CD14-positive monocyte (primary cell): ENCODE measurements around the gene RAB10. TPM values are rescaled to one million over a fixed set of nuclear protein-coding genes. Genes with fewer than 3 reads are reported as not detected.

ENCODE experiments used
- DNase-seq, 3 donors: peaks; one replicate each; pipeline ENCODE4 v3.0.0-alpha.2; 2011 to 2022
- H2AFZ ChIP-seq: 2 replicates; pipeline ENCODE4 v1.6.0; 2012; ENCODE audit warnings: mild to moderate bottlenecking, low read depth, low read length, inconsistent platforms; ENCODE audit not compliant: insufficient read depth, poor library complexity, severe bottlenecking
- H3K27ac ChIP-seq, 2 donors: 1 replicate in 1 of 2; 2 replicates in 1 of 2; pipeline ENCODE4 v1.5.1; 2012 to 2013; ENCODE audit warnings: low read length in 2 of 2, control low read depth in 1 of 2, inconsistent platforms in 1 of 2, low read depth in 1 of 2, mild to moderate bottlenecking in 1 of 2
- H3K27me3 ChIP-seq, 2 donors: one replicate each; pipeline versions ENCODE4 v1.6.0 to v1.6.1; 2011 to 2013; ENCODE audit warnings: low read length in 2 of 2; ENCODE audit not compliant: control insufficient read depth in 2 of 2, insufficient read depth in 2 of 2
- H3K36me3 ChIP-seq, 2 donors: replicated peaks in 1 of 2; 1 replicate in 1 of 2; 2 replicates in 1 of 2; pipeline versions ENCODE4 v1.5.1 to v1.6.1; 2012 to 2013; ENCODE audit warnings: low read length in 2 of 2, control low read depth in 1 of 2, inconsistent platforms in 1 of 2, mild to moderate bottlenecking in 1 of 2; ENCODE audit not compliant: insufficient read depth in 2 of 2, control insufficient read depth in 1 of 2
- H3K4me1 ChIP-seq, 2 donors: 1 replicate in 1 of 2; 2 replicates in 1 of 2; pipeline versions ENCODE4 v1.5.1 to v1.6.1; 2012 to 2013; ENCODE audit warnings: low read length in 2 of 2, control low read depth in 1 of 2, inconsistent platforms in 1 of 2, mild to moderate bottlenecking in 1 of 2, moderate library complexity in 1 of 2; ENCODE audit not compliant: insufficient read depth in 2 of 2, control insufficient read depth in 1 of 2
- H3K4me2 ChIP-seq: replicated peaks from 2 replicates; pipeline ENCODE3; 2012; ENCODE audit warnings: low read length, moderate library complexity, mild to moderate bottlenecking; ENCODE audit not compliant: poor library complexity, severe bottlenecking; ENCODE audit errors: extremely low read depth
- H3K4me3 ChIP-seq, 3 experiments: fragments of 200-600 bp in 1 of 3; sonication (generic) in 1 of 3; replicated peaks in 1 of 3; 1 replicate in 2 of 3; 2 replicates in 1 of 3; pipeline ENCODE4 v1.5.1; 2011 to 2013; ENCODE audit warnings: low read length in 3 of 3, mild to moderate bottlenecking in 3 of 3, control low read depth in 2 of 3, low read depth in 2 of 3, inconsistent platforms in 1 of 3, moderate library complexity in 1 of 3
- H3K79me2 ChIP-seq: 2 replicates; pipeline ENCODE4 v1.6.0; 2012; ENCODE audit warnings: mild to moderate bottlenecking, control low read depth, inconsistent platforms, low read length, moderate library complexity; ENCODE audit not compliant: insufficient read depth
- H3K9ac ChIP-seq: 2 replicates; pipeline ENCODE4 v1.6.0; 2017; ENCODE audit warnings: low read length, mild to moderate bottlenecking; ENCODE audit not compliant: insufficient read depth, poor library complexity, severe bottlenecking
- H3K9me3 ChIP-seq, 2 donors: replicated peaks in 1 of 2; 1 replicate in 1 of 2; 2 replicates in 1 of 2; pipeline versions ENCODE4 v1.5.1 to v1.6.1; 2012 to 2013; ENCODE audit warnings: low read length in 2 of 2, control low read depth in 1 of 2; ENCODE audit not compliant: control insufficient read depth in 1 of 2, insufficient read depth in 1 of 2
- H4K20me1 ChIP-seq: 2 replicates; pipeline ENCODE4 v1.6.0; 2012; ENCODE audit warnings: mild to moderate bottlenecking, low read length, control low read depth, moderate library complexity; ENCODE audit not compliant: insufficient read depth
- H3K27ac Mint-ChIP-seq, 7 donors: one replicate each; pipeline ENCODE4 v1.8.0; 2020; ENCODE audit warnings: mild to moderate bottlenecking in 7 of 7, mixed read lengths in 7 of 7, moderate library complexity in 6 of 7, inconsistent platforms in 2 of 7
- H3K27me3 Mint-ChIP-seq, 3 donors: one replicate each; pipeline ENCODE4 v1.8.0; 2021 to 2022; ENCODE audit warnings: low read depth in 3 of 3, mild to moderate bottlenecking in 3 of 3, mixed read lengths in 3 of 3, moderate library complexity in 3 of 3, inconsistent platforms in 1 of 3
- H3K36me3 Mint-ChIP-seq, 2 donors: one replicate each; pipeline ENCODE4 v1.8.0; 2020; ENCODE audit warnings: mixed read lengths in 2 of 2, inconsistent platforms in 1 of 2, mild to moderate bottlenecking in 1 of 2
- H3K4me1 Mint-ChIP-seq: one replicate; pipeline ENCODE4 v1.8.0; 2020; ENCODE audit warnings: mild to moderate bottlenecking, mixed read lengths
- H3K4me3 Mint-ChIP-seq, 2 donors: one replicate each; pipeline ENCODE4 v1.8.0; 2020; ENCODE audit warnings: mild to moderate bottlenecking in 2 of 2, mixed read lengths in 2 of 2, moderate library complexity in 1 of 2
- H3K9me3 Mint-ChIP-seq, 7 donors: one replicate each; pipeline ENCODE4 v1.8.0; 2020 to 2022; ENCODE audit warnings: mixed read lengths in 7 of 7, mild to moderate bottlenecking in 6 of 7, moderate library complexity in 6 of 7, inconsistent platforms in 2 of 7
- WGBS: methylation state at CpG from one replicate; pipeline ENCODE4 v1.1.5; 2013; ENCODE audit warnings: missing lambda C conversion rate; ENCODE audit not compliant: insufficient coverage; 5-methylcytosine and 5-hydroxymethylcytosine counted together
- intact Hi-C, 2 donors: fragments of 100-400 bp; cut with micrococcal nuclease; formaldehyde crosslinking; loops; one replicate each; pipeline versions ENCODE4 v1.15.0 to v1.15.1; 2023
- polyA plus RNA-seq, 3 donors: library from polyadenylated mRNA; depleted of rRNA in 1 of 3; unstranded in 2 of 3; stranded (reverse) in 1 of 3; fragments of 300-500 nt in 2 of 3; fragments of >200 nt in 1 of 3; fragmentation: Illumina TruSeq in 2 of 3; gene quantifications; 1 replicate in 2 of 3; 2 replicates in 1 of 3; pipeline ENCODE4 v1.2.3, GENCODE V29; 2012 to 2021
- TF ChIP-seq, protein P1 (sequence below): fragments of 200-600 bp; IDR thresholded peaks from one replicate; pipeline ENCODE4 v1.8.0; 2022; ENCODE audit warnings: antibody characterized with exemption, mild to moderate bottlenecking

The RAB10 gene
- polyA plus RNA-seq, 3 donors: 38.6 to 258 (median 202) TPM

DNA sequence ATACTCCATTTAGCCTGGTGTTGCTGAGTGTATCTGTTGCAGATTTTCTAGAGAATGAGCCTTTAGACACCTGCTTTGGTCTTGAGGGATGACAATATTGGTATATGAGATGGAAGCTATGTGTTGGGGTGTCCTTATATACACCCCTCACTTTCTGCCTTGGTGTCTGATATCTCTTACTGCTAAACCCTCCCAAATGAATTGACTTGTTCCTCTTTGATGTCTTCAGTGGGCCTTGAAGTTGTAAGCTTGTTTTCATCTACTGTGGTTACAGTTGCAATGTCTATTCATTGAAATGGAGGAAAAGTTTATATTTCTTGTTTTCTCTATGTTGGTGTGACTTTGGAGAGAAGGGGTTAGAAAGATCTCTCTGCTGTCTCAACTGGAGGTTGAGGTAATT lies 18.9 kb downstream of the RAB10 start:
- no peak overlapping the region for H2AFZ ChIP-seq
- TF ChIP-seq, protein P1, sequence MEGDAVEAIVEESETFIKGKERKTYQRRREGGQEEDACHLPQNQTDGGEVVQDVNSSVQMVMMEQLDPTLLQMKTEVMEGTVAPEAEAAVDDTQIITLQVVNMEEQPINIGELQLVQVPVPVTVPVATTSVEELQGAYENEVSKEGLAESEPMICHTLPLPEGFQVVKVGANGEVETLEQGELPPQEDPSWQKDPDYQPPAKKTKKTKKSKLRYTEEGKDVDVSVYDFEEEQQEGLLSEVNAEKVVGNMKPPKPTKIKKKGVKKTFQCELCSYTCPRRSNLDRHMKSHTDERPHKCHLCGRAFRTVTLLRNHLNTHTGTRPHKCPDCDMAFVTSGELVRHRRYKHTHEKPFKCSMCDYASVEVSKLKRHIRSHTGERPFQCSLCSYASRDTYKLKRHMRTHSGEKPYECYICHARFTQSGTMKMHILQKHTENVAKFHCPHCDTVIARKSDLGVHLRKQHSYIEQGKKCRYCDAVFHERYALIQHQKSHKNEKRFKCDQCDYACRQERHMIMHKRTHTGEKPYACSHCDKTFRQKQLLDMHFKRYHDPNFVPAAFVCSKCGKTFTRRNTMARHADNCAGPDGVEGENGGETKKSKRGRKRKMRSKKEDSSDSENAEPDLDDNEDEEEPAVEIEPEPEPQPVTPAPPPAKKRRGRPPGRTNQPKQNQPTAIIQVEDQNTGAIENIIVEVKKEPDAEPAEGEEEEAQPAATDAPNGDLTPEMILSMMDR: no peak
- Mint-ChIP-seq H3K27ac (peak overlapping the region in 3 of 7 donors; percentile 31 to 68 (median 64)), H3K9me3 (peaks cover 0 to 3% (median 0%) of the 10 kb centered on the region in 7 donors), H3K4me1 (peaks cover 55% of the 10 kb centered on the region), H3K27me3 (no peaks in the 10 kb centered on the region), H3K36me3 (peaks cover 3 to 38% of the 10 kb centered on the region in 2 donors), H3K4me3 (no peak overlapping the region)
- H3K9ac ChIP-seq: no peak overlapping the region
- H3K27ac ChIP-seq: peak overlapping the region in 1 of 2 donors; percentile 55
- no peaks in the 10 kb centered on the region for H3K9me3 ChIP-seq
- H3K27me3 ChIP-seq: no peaks in the 10 kb centered on the region
- no peak for DNase-seq
- no peak overlapping the region for H3K4me2 ChIP-seq
- peaks cover 100% of the 10 kb centered on the region for H3K79me2 ChIP-seq
- intact Hi-C loops: no loop called here
- H3K4me1 ChIP-seq: peaks cover 3 to 14% of the 10 kb centered on the region in 2 donors
- peaks cover 5 to 12% of the 10 kb centered on the region in 2 donors for H3K36me3 ChIP-seq
- no peak overlapping the region for H3K4me3 ChIP-seq
- H4K20me1 ChIP-seq: peaks cover 100% of the 10 kb centered on the region

- Histone ChIP-seq H3K4me2 (no peak overlapping the region), H2AFZ (no peak overlapping the region), H3K4me3 (no peak overlapping the region), H3K27ac (peak overlapping the region in 1 of 2 donors; percentile 34), H3K9ac (no peak overlapping the region), H3K79me2 (peaks cover 100% of the 10 kb centered on the region), H3K36me3 (peaks cover 5 to 21% of the 10 kb centered on the region in 2 donors), H3K9me3 (no peaks in the 10 kb centered on the region), H3K27me3 (no peaks in the 10 kb centered on the region), H3K4me1 (peaks cover 3 to 11% of the 10 kb centered on the region in 2 donors), H4K20me1 (peaks cover 100% of the 10 kb centered on the region)
- TF ChIP-seq, protein P1: no peak
- Mint-ChIP-seq H3K9me3 (no peaks in the 10 kb centered on the region), H3K4me1 (peaks cover 58% of the 10 kb centered on the region), H3K27me3 (no peaks in the 10 kb centered on the region), H3K36me3 (peaks cover 6 to 42% of the 10 kb centered on the region in 2 donors), H3K4me3 (no peak overlapping the region), H3K27ac (peak overlapping the region in 2 of 7 donors; percentile 19 to 54)
- no peak for DNase-seq
- intact Hi-C loops: no loop called here
- no CpG with 5 or more reads among the region's 4 CpGs for WGBS
Measured at GRCh38 chr2:26054598-26055348, 20.9 kb downstream of the RAB10 start.
